AG08395 (cell line): ENCODE results near the gene ARHGAP45.
"Not testable (repeated sequence)": the region's sequence is repeated elsewhere in the genome, so short reads cannot be mapped to it uniquely, and the experiment has no call there.

ENCODE experiments used
- DNase-seq: peaks from one replicate; pipeline ENCODE4 v3.0.0; 2012; ENCODE audit warnings: mixed read lengths, low spot score

The ARHGAP45 gene

GRCh38 chr19:1066748-1067340 is at the start of gene ARHGAP45:
ARHGAP45 (plus strand) TSS chr19:1067167; CDS start chr19:1067406, 239 bp downstream.
- no peak for DNase-seq

- DNase-seq: no peak
Measured at GRCh38 chr19:1017906-1018305, 49.1 kb upstream of the ARHGAP45 start.

- DNase-seq: no peak
Measured at GRCh38 chr19:1018393-1018792, 48.6 kb upstream of the ARHGAP45 start.

- no peak for DNase-seq
Measured at GRCh38 chr19:1018932-1019615, 47.9 kb upstream of the ARHGAP45 start.

- DNase-seq: no peak
Measured at GRCh38 chr19:1019616-1019961, 47.4 kb upstream of the ARHGAP45 start.

GRCh38 chr19:1019980-1020867 is 46.7 kb upstream of the ARHGAP45 start:
- DNase-seq: no peak

GRCh38 chr19:1020868-1021425 is 46.0 kb upstream of the ARHGAP45 start, which contains the start of gene TMEM259:
TMEM259 (minus strand) TSS chr19:1021123; CDS start chr19:1020996, 127 bp downstream.
- DNase-seq: peak; percentile 99

- not testable (repeated sequence) for DNase-seq
Measured at GRCh38 chr19:1023883-1024188, 43.1 kb upstream of the ARHGAP45 start.

- not testable (repeated sequence) for DNase-seq
Measured at GRCh38 chr19:1025080-1025479, 41.9 kb upstream of the ARHGAP45 start.

- DNase-seq: peak; percentile 85
Measured at GRCh38 chr19:1025960-1026782, 40.8 kb upstream of the ARHGAP45 start, which contains the start of gene CNN2. CNN2 (plus strand) TSS chr19:1026608; CDS start chr19:1026662, 54 bp downstream.

GRCh38 chr19:1026783-1027649 is 40.0 kb upstream of the ARHGAP45 start:
- DNase-seq: no peak

- no peak for DNase-seq
Measured at GRCh38 chr19:1027650-1028061, 39.3 kb upstream of the ARHGAP45 start.

GRCh38 chr19:1028062-1028926 is 38.7 kb upstream of the ARHGAP45 start:
- DNase-seq: peak; percentile 93

GRCh38 chr19:1032264-1032867 is 34.6 kb upstream of the ARHGAP45 start:
- DNase-seq: no peak

- DNase-seq: no peak
Measured at GRCh38 chr19:1035998-1036621, 30.9 kb upstream of the ARHGAP45 start.

GRCh38 chr19:1037621-1038064 is 29.3 kb upstream of the ARHGAP45 start:
- no peak for DNase-seq

GRCh38 chr19:1038978-1039645 is 27.9 kb upstream of the ARHGAP45 start:
- no peak for DNase-seq
